DMS114 treated with DMSO at 0.1 percent for 48 hours (cell line): ENCODE results near the gene ESCO1.
"Not testable (repeated sequence)": the region's sequence is repeated elsewhere in the genome, so short reads cannot be mapped to it uniquely, and the experiment has no call there.

Experiments used
- DNase-seq: peaks from one replicate; lab custom pipeline; 2025; ENCODE audit not compliant: unreplicated experiment; lab: John Stamatoyannopoulos, UW

The ESCO1 gene

GRCh38 chr18:21593540-21594257 lies 6.8 kb downstream of the ESCO1 start:
- DNase-seq: no peak

GRCh38 chr18:21592361-21592760 lies 8.1 kb downstream of the ESCO1 start:
- DNase-seq: not testable (repeated sequence)

- DNase-seq: no peak
Measured at GRCh38 chr18:21584391-21584790, 16.1 kb downstream of the ESCO1 start.

GRCh38 chr18:21575656-21576055 lies 24.8 kb downstream of the ESCO1 start:
- no peak for DNase-seq

GRCh38 chr18:21571772-21572171 lies 28.7 kb downstream of the ESCO1 start:
- no peak for DNase-seq

GRCh38 chr18:21559195-21559594 lies 41.3 kb downstream of the ESCO1 start:
- DNase-seq: no peak

GRCh38 chr18:21557607-21558253 lies 42.8 kb downstream of the ESCO1 start:
- DNase-seq: no peak

- no peak for DNase-seq
Measured at GRCh38 chr18:21550510-21550970, 50.0 kb downstream of the ESCO1 start.

GRCh38 chr18:21548647-21549046 lies 51.9 kb downstream of the ESCO1 start:
- no peak for DNase-seq

GRCh38 chr18:21546423-21546822 lies 54.1 kb downstream of the ESCO1 start:
- no peak for DNase-seq

GRCh38 chr18:21538230-21538629 lies 62.3 kb downstream of the ESCO1 start:
- no peak for DNase-seq

- no peak for DNase-seq
Measured at GRCh38 chr18:21534327-21534726, 66.2 kb downstream of the ESCO1 start.

GRCh38 chr18:21526463-21526862 lies 74.0 kb downstream of the ESCO1 start:
- DNase-seq: no peak

- no peak for DNase-seq
Measured at GRCh38 chr18:21525916-21526315, 74.6 kb downstream of the ESCO1 start.

- no peak for DNase-seq
Measured at GRCh38 chr18:21522530-21522929, 78.0 kb downstream of the ESCO1 start.

GRCh38 chr18:21513741-21514140 lies 86.8 kb downstream of the ESCO1 start:
- no peak for DNase-seq

- no peak for DNase-seq
Measured at GRCh38 chr18:21513292-21513691, 87.2 kb downstream of the ESCO1 start.

- DNase-seq: no peak
Measured at GRCh38 chr18:21509062-21509461, 91.4 kb downstream of the ESCO1 start.

GRCh38 chr18:21507913-21508701 lies 92.4 kb downstream of the ESCO1 start:
- no peak for DNase-seq

- DNase-seq: no peak
Measured at GRCh38 chr18:21502661-21503060, 97.8 kb downstream of the ESCO1 start.

- DNase-seq: no peak
Measured at GRCh38 chr18:21499997-21500396, 100.5 kb downstream of the ESCO1 start.
